IMR-90 (cell line): ENCODE measurements around the gene DALRD3. TPM values are rescaled to one million over a fixed set of nuclear protein-coding genes. Genes with fewer than 3 reads are reported as not detected.

Experiments used
- ATAC-seq: fragments of 200-7000 bp; cut with Tn5 transposase; 2 replicates; pipeline ENCODE4 v1.9.1; 2020; ENCODE audit warnings: low read depth, mild to moderate bottlenecking, moderate library complexity
- BruUV-seq: library from RNA; stranded (reverse); fragments of 400-500 nt; replicated peaks from 2 replicates; lab custom pipeline; 2021; lab: Mats Ljungman, UMichigan
- CTCF ChIA-PET: fragments of 300-600 bp; formaldehyde crosslinking; extraction: SDS; loops from one replicate; lab custom pipeline; 2021; ENCODE audit warnings: antibody characterized with exemption; lab: Yijun Ruan, JAX
- POLR2A ChIA-PET: fragments of 300-600 bp; sonication (Branson Sonifier 250); formaldehyde crosslinking; loops from one replicate; lab custom pipeline; 2022; ENCODE audit warnings: antibody characterized with exemption; ENCODE audit not compliant: unreplicated experiment; lab: Charles Lee
- DNase-seq: peaks from one replicate; pipeline ENCODE4 v3.0.0; 2013
- H2AFZ ChIP-seq: replicated peaks from 2 replicates; pipeline ENCODE3; 2013; ENCODE audit warnings: low read length, mild to moderate bottlenecking; ENCODE audit not compliant: poor library complexity
- H2AK5ac ChIP-seq: 2 replicates; pipeline ENCODE4 v1.6.1; 2013; ENCODE audit warnings: low read depth, low read length, inconsistent platforms
- H2AK9ac ChIP-seq: replicated peaks from 2 replicates; pipeline ENCODE3; 2013; ENCODE audit warnings: mild to moderate bottlenecking, low read depth, low read length, moderate library complexity; ENCODE audit not compliant: poor library complexity
- H2BK120ac ChIP-seq: 2 replicates; pipeline ENCODE4 v1.6.1; 2013; ENCODE audit warnings: low read depth, low read length, inconsistent platforms
- H2BK15ac ChIP-seq: 3 replicates; pipeline ENCODE4 v1.6.1; 2013; ENCODE audit warnings: low read depth, low read length, inconsistent platforms
- H2BK20ac ChIP-seq: 2 replicates; pipeline ENCODE4 v1.6.1; 2013; ENCODE audit warnings: low read depth, mild to moderate bottlenecking, inconsistent platforms, low read length, moderate library complexity
- H2BK5ac ChIP-seq: 2 replicates; pipeline ENCODE4 v1.6.1; 2013; ENCODE audit warnings: mild to moderate bottlenecking, low read depth, low read length, inconsistent platforms; ENCODE audit not compliant: poor library complexity, severe bottlenecking
- H3K14ac ChIP-seq: replicated peaks from 2 replicates; pipeline ENCODE4 v1.6.1; 2013; ENCODE audit warnings: low read depth, low read length, inconsistent platforms
- H3K18ac ChIP-seq: 2 replicates; pipeline ENCODE4 v1.6.1; 2013; ENCODE audit warnings: low read depth, low read length, control low read depth
- H3K23ac ChIP-seq: 2 replicates; pipeline ENCODE4 v1.6.1; 2013; ENCODE audit warnings: low read depth, low read length, inconsistent platforms
- H3K27ac ChIP-seq: 2 replicates; pipeline ENCODE4 v1.5.1; 2013; ENCODE audit warnings: mild to moderate bottlenecking, control low read depth, low read length; ENCODE audit not compliant: insufficient read depth
- H3K27me3 ChIP-seq: 2 replicates; pipeline ENCODE4 v1.6.1; 2013; ENCODE audit warnings: low read length; ENCODE audit not compliant: control insufficient read depth, insufficient read depth
- H3K36me3 ChIP-seq: 2 replicates; pipeline ENCODE4 v1.6.1; 2013; ENCODE audit warnings: low read length, mixed read lengths; ENCODE audit not compliant: control insufficient read depth, insufficient read depth
- H3K4ac ChIP-seq: 2 replicates; pipeline ENCODE4 v1.6.1; 2013; ENCODE audit warnings: low read depth, low read length, inconsistent platforms
- H3K4me1 ChIP-seq: 2 replicates; pipeline ENCODE4 v1.6.1; 2013; ENCODE audit warnings: low read length, mixed read lengths; ENCODE audit not compliant: control insufficient read depth, insufficient read depth
- H3K4me2 ChIP-seq: 2 replicates; pipeline ENCODE4 v1.6.1; 2013; ENCODE audit warnings: low read depth, mild to moderate bottlenecking, control low read depth, low read length, moderate library complexity
- H3K4me3 ChIP-seq: 2 replicates; pipeline ENCODE4 v1.5.1; 2013; ENCODE audit warnings: low read depth, mild to moderate bottlenecking, control low read depth, low read length, moderate library complexity; ENCODE audit not compliant: insufficient read depth
- H3K56ac ChIP-seq: 2 replicates; pipeline ENCODE4 v1.6.1; 2013; ENCODE audit warnings: low read length, inconsistent platforms; ENCODE audit not compliant: insufficient read depth; ENCODE audit errors: extremely low read depth
- H3K79me1 ChIP-seq, 2 experiments: 2 replicates each; pipeline ENCODE4 v1.6.1; 2013; ENCODE audit warnings: low read length in 2 of 2, inconsistent platforms in 1 of 2, low read depth in 1 of 2
- H3K9ac ChIP-seq: 2 replicates; pipeline ENCODE4 v1.6.1; 2013; ENCODE audit warnings: low read depth, low read length, control low read depth
- H3K9me1 ChIP-seq: 2 replicates; pipeline ENCODE4 v1.6.1; 2013; ENCODE audit warnings: low read length, inconsistent platforms; ENCODE audit not compliant: insufficient read depth
- H3K9me3 ChIP-seq: 2 replicates; pipeline ENCODE4 v1.6.1; 2013; ENCODE audit warnings: low read length; ENCODE audit not compliant: control insufficient read depth, insufficient read depth
- H4K20me1 ChIP-seq: 2 replicates; pipeline ENCODE4 v1.6.1; 2013; ENCODE audit warnings: low read length, inconsistent platforms; ENCODE audit not compliant: insufficient read depth
- H4K5ac ChIP-seq: 2 replicates; pipeline ENCODE4 v1.6.1; 2013; ENCODE audit warnings: mild to moderate bottlenecking, low read depth, low read length, control low read depth
- H4K8ac ChIP-seq, 2 experiments: 2 replicates each; pipeline ENCODE4 v1.6.1; 2013; ENCODE audit warnings: low read depth in 2 of 2, low read length in 2 of 2, control low read depth in 1 of 2, inconsistent platforms in 1 of 2
- H4K91ac ChIP-seq: 2 replicates; pipeline ENCODE4 v1.6.1; 2013; ENCODE audit warnings: low read depth, low read length, inconsistent platforms; ENCODE audit not compliant: insufficient read depth
- BHLHE40 ChIP-seq: fragments of 150-350 bp; IDR thresholded peaks from 2 replicates; pipeline ENCODE4 v1.6.1; 2016; ENCODE audit warnings: mild to moderate bottlenecking, low read depth, low read length
- NFE2L2 ChIP-seq: fragments of 150-350 bp; IDR thresholded peaks from 2 replicates; pipeline ENCODE4 v1.6.1; 2016; ENCODE audit warnings: low read depth, mild to moderate bottlenecking, low read length
- POLR2A ChIP-seq: IDR thresholded peaks from 2 replicates; pipeline ENCODE4 v1.6.1; 2012; ENCODE audit warnings: mild to moderate bottlenecking, low read depth, low read length
- WGBS, 2 experiments: methylation state at CpG; one replicate each; pipeline versions ENCODE4 v1.1.5 to v1.1.7; 2013; ENCODE audit warnings: missing lambda C conversion rate in 2 of 2; ENCODE audit not compliant: insufficient read length in 1 of 2; ENCODE audit errors: extremely low coverage in 2 of 2; 5-methylcytosine and 5-hydroxymethylcytosine counted together
- dilution Hi-C: fragments of 300-500 bp; cut with HindIII; formaldehyde crosslinking; loops from one replicate; pipeline ENCODE4 v1.14.3; 2018; ENCODE audit warnings: low sequenced_read_pairs; ENCODE audit not compliant: unreplicated experiment
- in situ Hi-C: fragments of 300-500 bp; cut with MboI; formaldehyde crosslinking; loops from 3 replicates; pipeline ENCODE4 v1.14.3; 2019; ENCODE audit warnings: low sequenced_read_pairs, inconsistent platforms, mixed read lengths
- intact Hi-C: fragments of 100-400 bp; cut with micrococcal nuclease; formaldehyde crosslinking; loops from 2 replicates; pipeline ENCODE4 v1.10.0; 2022
- polyA plus RNA-seq, 3 experiments: library from polyadenylated mRNA; depleted of rRNA; stranded (reverse); fragments of >200 nt; gene quantifications; 2 replicates each; pipeline ENCODE4 v1.2.3, GENCODE V29; 2012; ENCODE audit warnings: low replicate concordance in 1 of 3
- total RNA-seq: library from RNA; depleted of rRNA; stranded (reverse); fragments of >200 nt; gene quantifications from 2 replicates; pipeline ENCODE4 v1.2.3, GENCODE V29; 2012
- TF ChIP-seq, protein P1 (sequence below): fragments of 150-350 bp; IDR thresholded peaks from 2 replicates; pipeline ENCODE4 v1.6.1; 2016; ENCODE audit warnings: low read depth, mild to moderate bottlenecking, low read length, moderate library complexity, borderline replicate concordance

Gene DALRD3
- total and polyA plus RNA-seq, 2 of the 4 experiments (the other 2 are of a cell fraction) = 27.8 to 42.2 TPM

DNA sequence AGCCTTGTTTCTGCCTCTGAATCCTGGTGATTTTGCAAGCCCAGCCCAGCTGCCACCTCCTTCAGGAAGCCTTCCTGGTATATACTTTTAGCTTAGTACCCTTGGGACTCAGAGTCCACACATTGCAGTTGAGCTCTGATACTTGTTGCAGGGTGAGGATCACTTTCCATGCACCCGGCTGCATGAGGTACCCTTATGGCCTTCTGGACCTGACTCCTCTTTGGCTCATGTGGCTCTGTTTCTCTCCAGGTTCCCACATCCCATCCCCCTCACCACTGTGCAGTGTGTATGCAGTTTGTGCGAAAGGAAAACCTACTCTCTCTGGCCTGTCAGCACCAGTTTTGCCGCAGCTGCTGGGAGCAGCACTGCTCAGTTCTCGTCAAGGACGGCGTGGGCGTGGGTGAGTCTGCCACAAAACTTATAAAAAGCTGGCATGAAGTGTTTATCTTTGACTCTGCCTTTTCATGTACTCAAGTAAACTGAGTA lies 51.5 kb downstream of the DALRD3 start:
- ATAC-seq (peak; percentile 27; the same call in 1 of the 2 replicates), DNase-seq (no peak)
- no peak overlapping the region for H3K4me2 ChIP-seq
- H2AFZ ChIP-seq = no peak overlapping the region
- intact Hi-C loops = no loop called here
- 100% methylated on average over 1 of the region's 7 CpGs; no CpG with 5 or more reads in 1 of the 2 experiments for WGBS, 2 experiments
- H3K4me1 ChIP-seq = peaks cover 5% of the 10 kb centered on the region
- H2BK15ac ChIP-seq = no peak overlapping the region
- no peak overlapping the region for H3K9ac ChIP-seq
- H3K23ac ChIP-seq = no peak overlapping the region
- TF ChIP-seq BHLHE40 (no peak), NFE2L2 (no peak), POLR2A (no peak)
- TF ChIP-seq, protein P1, sequence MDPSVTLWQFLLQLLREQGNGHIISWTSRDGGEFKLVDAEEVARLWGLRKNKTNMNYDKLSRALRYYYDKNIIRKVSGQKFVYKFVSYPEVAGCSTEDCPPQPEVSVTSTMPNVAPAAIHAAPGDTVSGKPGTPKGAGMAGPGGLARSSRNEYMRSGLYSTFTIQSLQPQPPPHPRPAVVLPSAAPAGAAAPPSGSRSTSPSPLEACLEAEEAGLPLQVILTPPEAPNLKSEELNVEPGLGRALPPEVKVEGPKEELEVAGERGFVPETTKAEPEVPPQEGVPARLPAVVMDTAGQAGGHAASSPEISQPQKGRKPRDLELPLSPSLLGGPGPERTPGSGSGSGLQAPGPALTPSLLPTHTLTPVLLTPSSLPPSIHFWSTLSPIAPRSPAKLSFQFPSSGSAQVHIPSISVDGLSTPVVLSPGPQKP = no peak
- H4K5ac ChIP-seq = no peak overlapping the region
- no peak overlapping the region for H3K14ac ChIP-seq
- no peak overlapping the region for H3K56ac ChIP-seq
- H3K79me1 ChIP-seq = peaks cover 14 to 24% of the 10 kb centered on the region in 2 experiments
- no peak overlapping the region for H2AK9ac ChIP-seq
- no peak overlapping the region for H2BK120ac ChIP-seq
- BruUV-seq = no TSS peak
- no peaks in the 10 kb centered on the region for H3K9me3 ChIP-seq
- dilution Hi-C loops = no loop called here
- no peaks in the 10 kb centered on the region for H3K9me1 ChIP-seq
- H3K27me3 ChIP-seq = no peaks in the 10 kb centered on the region
- H3K18ac ChIP-seq = no peak overlapping the region
- H3K36me3 ChIP-seq = peaks cover 37% of the 10 kb centered on the region
- no peak overlapping the region for H4K8ac ChIP-seq
- H4K91ac ChIP-seq = no peak overlapping the region
- H3K4ac ChIP-seq = no peak overlapping the region
- peaks cover 3% of the 10 kb centered on the region; the same call in 1 of the 2 replicates for H4K20me1 ChIP-seq
- no peak overlapping the region for H2AK5ac ChIP-seq
- no peak overlapping the region for H2BK20ac ChIP-seq
- in situ Hi-C loops = no loop called here
- no peak overlapping the region for H3K4me3 ChIP-seq
- ChIA-PET CTCF (no interaction called here), POLR2A (no interaction called here)
- no peak overlapping the region for H2BK5ac ChIP-seq
- no peak overlapping the region for H3K27ac ChIP-seq
